SU-DHL-6 (cell line): ENCODE data around the gene GPC1.

Experiments used
- H2AFZ ChIP-seq: fragments of 200-600 bp; sonication (generic); 2 replicates; pipeline ENCODE4 v1.6.1; 2014; ENCODE audit warnings: low read depth, mild to moderate bottlenecking, moderate library complexity, mixed read lengths, antibody characterized with exemption, low read length; ENCODE audit not compliant: severe bottlenecking
- H3F3A ChIP-seq: fragments of 200-600 bp; shearing (Covaris generic); 2 replicates; pipeline ENCODE4 v1.6.0; 2016; ENCODE audit warnings: antibody characterized with exemption, mild to moderate bottlenecking; ENCODE audit not compliant: insufficient read depth
- H3K27ac ChIP-seq: fragments of 200-600 bp; sonication (generic); 2 replicates; pipeline ENCODE4 v1.5.1; 2016; ENCODE audit warnings: low read depth, mild to moderate bottlenecking, low read length, moderate library complexity, mixed read lengths
- H3K27me3 ChIP-seq: fragments of 200-600 bp; sonication (generic), shearing (Covaris generic); 2 replicates; pipeline ENCODE4 v1.6.0; 2014; ENCODE audit warnings: mild to moderate bottlenecking, low read length
- H3K36me3 ChIP-seq: fragments of 200-600 bp; sonication (generic); 2 replicates; pipeline ENCODE4 v1.6.1; 2014; ENCODE audit warnings: mild to moderate bottlenecking, low read length, mixed read lengths
- H3K4me2 ChIP-seq: fragments of 300-600, 200-600 bp; shearing (Covaris generic), sonication (generic); 2 replicates; pipeline ENCODE4 v1.6.0; 2014; ENCODE audit warnings: low read length, low read depth, mild to moderate bottlenecking; ENCODE audit not compliant: poor library complexity, severe bottlenecking
- H3K4me3 ChIP-seq: fragments of 200-600 bp; sonication (generic); 2 replicates; pipeline ENCODE4 v1.5.1; 2014; ENCODE audit warnings: antibody characterized with exemption, low read length, mild to moderate bottlenecking, mixed read lengths; ENCODE audit not compliant: insufficient read depth, poor library complexity, severe bottlenecking
- H3K79me2 ChIP-seq: fragments of 200-600 bp; sonication (generic); 2 replicates; pipeline ENCODE4 v1.6.1; 2014; ENCODE audit warnings: mild to moderate bottlenecking, low read length, moderate library complexity; ENCODE audit not compliant: insufficient read depth
- H3K9ac ChIP-seq: fragments of 200-600 bp; sonication (generic); 2 replicates; pipeline ENCODE4 v1.7.0; 2014; ENCODE audit warnings: mild to moderate bottlenecking, low read length
- H3K9me2 ChIP-seq: fragments of 200-600 bp; sonication (generic); replicated peaks from 2 replicates; pipeline ENCODE4 v1.6.1; 2014; ENCODE audit warnings: low read length; ENCODE audit not compliant: insufficient read depth
- H3K9me3 ChIP-seq: fragments of 200-600 bp; sonication (generic); 2 replicates; pipeline ENCODE4 v1.6.1; 2014; ENCODE audit warnings: low read length, mixed read lengths; ENCODE audit not compliant: insufficient read depth
- H4K20me1 ChIP-seq: fragments of 200-600 bp; sonication (generic); 2 replicates; pipeline ENCODE4 v1.6.1; 2014; ENCODE audit warnings: low read depth, mild to moderate bottlenecking, antibody characterized with exemption, low read length, moderate library complexity, mixed read lengths
- CTCF ChIP-seq: fragments of 200-600 bp; sonication (generic); IDR thresholded peaks from one replicate; pipeline ENCODE4 v1.5.1; 2017; ENCODE audit warnings: antibody characterized with exemption, mild to moderate bottlenecking, low read length, moderate library complexity; ENCODE audit not compliant: insufficient read depth, poor library complexity, severe bottlenecking
- EZH2phosphoT487 ChIP-seq: fragments of 200-600 bp; sonication (generic), shearing (Covaris generic); conservative IDR thresholded peaks from 2 replicates; pipeline ENCODE4 v1.6.1; 2018; ENCODE audit warnings: mild to moderate bottlenecking, antibody characterized with exemption, low read length, moderate library complexity, mixed read lengths

Gene GPC1

DNA sequence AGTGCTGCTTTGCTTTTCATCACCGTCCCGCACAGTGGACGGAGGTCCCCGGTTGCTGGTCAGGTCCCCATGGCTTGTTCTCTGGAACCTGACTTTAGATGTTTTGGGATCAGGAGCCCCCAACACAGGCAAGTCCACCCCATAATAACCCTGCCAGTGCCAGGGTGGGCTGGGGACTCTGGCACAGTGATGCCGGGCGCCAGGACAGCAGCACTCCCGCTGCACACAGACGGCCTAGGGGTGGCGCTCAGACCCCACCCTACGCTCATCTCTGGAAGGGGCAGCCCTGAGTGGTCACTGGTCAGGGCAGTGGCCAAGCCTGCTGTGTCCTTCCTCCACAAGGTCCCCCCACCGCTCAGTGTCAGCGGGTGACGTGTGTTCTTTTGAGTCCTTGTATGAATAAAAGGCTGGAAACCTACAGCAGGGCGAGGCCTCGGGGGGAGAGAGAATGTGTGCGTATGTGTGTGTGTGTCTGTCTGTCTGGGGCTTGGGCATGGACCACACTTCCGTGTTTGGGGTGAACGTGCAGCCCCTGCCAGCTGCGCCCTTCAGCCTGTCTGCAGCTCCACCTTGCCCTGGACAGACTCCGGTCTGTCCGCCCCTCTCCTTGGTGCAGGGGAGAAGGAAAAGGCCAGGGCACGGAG lies 32.3 kb downstream of the GPC1 start:
- Histone ChIP-seq H3K4me2 (no peak overlapping the region), H3K9me3 (no peaks in the 10 kb centered on the region), H3K9ac (no peak overlapping the region), H3K27me3 (no peaks in the 10 kb centered on the region), H3F3A (no peaks in the 10 kb centered on the region), H3K4me3 (no peak overlapping the region), H4K20me1 (no peaks in the 10 kb centered on the region), H2AFZ (no peak overlapping the region), H3K27ac (no peak overlapping the region), H3K9me2 (no peaks in the 10 kb centered on the region), H3K36me3 (no peaks in the 10 kb centered on the region), H3K79me2 (no peaks in the 10 kb centered on the region)
- TF ChIP-seq EZH2phosphoT487 = no peak
- no peak for TF ChIP-seq CTCF

DNA sequence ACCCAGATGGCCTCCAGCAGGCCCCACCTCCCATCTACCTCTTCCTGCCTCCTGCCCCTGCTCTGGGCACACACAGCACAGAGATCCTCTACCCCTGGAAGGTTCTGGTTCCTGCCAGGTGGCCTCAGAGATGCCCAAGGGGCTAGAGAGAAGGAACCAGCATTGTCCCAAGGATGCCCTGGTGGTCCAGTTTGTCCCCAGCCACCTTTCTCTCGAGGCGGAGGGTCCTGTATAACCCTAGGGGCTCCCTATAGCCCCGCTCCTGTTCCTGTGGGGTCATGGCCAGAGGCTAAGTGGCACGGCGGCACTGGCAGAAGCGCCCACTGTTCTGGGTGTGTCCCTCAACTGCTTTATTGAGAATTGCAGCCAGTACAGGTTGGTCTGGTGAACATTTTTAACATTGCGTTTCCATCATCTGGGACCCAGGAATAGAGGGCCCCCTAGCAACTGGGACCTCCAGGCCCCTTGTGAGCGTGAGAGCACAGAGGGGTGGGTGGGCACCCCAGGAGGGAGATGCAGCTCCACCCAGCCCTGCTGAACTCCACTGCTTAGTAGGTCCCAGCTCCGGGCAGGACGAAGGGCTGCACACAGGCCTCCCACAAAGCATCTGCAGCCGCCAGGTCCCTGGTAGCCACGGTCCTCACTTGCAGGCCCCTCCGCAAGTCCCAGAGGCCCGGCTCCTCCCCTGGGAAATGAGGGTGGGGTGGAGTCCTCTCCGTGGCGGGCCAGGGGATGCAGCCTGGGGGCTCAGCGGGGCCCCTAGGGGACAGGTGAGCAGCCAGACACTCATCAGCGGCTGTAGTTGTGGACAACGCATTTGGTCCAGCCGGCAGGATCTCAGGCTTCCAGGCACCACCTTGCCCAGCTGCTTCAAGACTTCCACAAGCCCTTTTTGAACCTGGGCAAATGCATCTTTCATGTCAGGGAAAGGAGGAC lies 33.1 kb downstream of the GPC1 start:
- H3K27me3 ChIP-seq = no peaks in the 10 kb centered on the region
- H4K20me1 ChIP-seq = no peaks in the 10 kb centered on the region
- H3K36me3 ChIP-seq = 0 out of 2 replicates have a peak, but pooled peaks cover 3% of the 10 kb centered on the region
- H3K9ac ChIP-seq = no peak overlapping the region
- no peak overlapping the region for H3K27ac ChIP-seq
- no peak overlapping the region for H3K4me2 ChIP-seq
- TF ChIP-seq EZH2phosphoT487 (no peak), CTCF (no peak)
- H3K9me3 ChIP-seq = no peaks in the 10 kb centered on the region
- no peak overlapping the region for H2AFZ ChIP-seq
- no peaks in the 10 kb centered on the region for H3K9me2 ChIP-seq
- no peaks in the 10 kb centered on the region; the same call in 1 of the 2 replicates for H3F3A ChIP-seq
- H3K79me2 ChIP-seq = no peaks in the 10 kb centered on the region
- H3K4me3 ChIP-seq = no peak overlapping the region

- no peaks in the 10 kb centered on the region; the same call in 1 of the 2 replicates for H3F3A ChIP-seq
- 0 out of 2 replicates have a peak, but pooled peaks cover 3% of the 10 kb centered on the region for H3K36me3 ChIP-seq
- H3K4me2 ChIP-seq = no peak overlapping the region
- no peaks in the 10 kb centered on the region for H3K9me3 ChIP-seq
- TF ChIP-seq EZH2phosphoT487 = no peak
- no peak for TF ChIP-seq CTCF
- no peaks in the 10 kb centered on the region for H3K27me3 ChIP-seq
- no peaks in the 10 kb centered on the region for H3K79me2 ChIP-seq
- no peak overlapping the region for H3K9ac ChIP-seq
- no peak overlapping the region for H3K27ac ChIP-seq
- H2AFZ ChIP-seq = no peak overlapping the region
- no peaks in the 10 kb centered on the region for H4K20me1 ChIP-seq
- no peak overlapping the region for H3K4me3 ChIP-seq
- H3K9me2 ChIP-seq = no peaks in the 10 kb centered on the region
Measured at GRCh38 chr2:240469239-240469636, 33.8 kb downstream of the GPC1 start.
